ENCODE measurements around the gene HEXIM1. TPM values are rescaled to one million over a fixed set of nuclear protein-coding genes. Genes with fewer than 3 reads are reported as not detected.

The HEXIM1 gene
- total RNA-seq, 2 experiments from 2014 or later = 50.5 to 50.9 TPM

- Mint-ChIP-seq H3K9me3 (no peaks in the 10 kb centered on the region), H3K27me3 (no peaks in the 10 kb centered on the region), H3K36me3 (ENCODE audit: low read depth) (no peaks in the 10 kb centered on the region), H3K4me3 (no peak overlapping the region), H3K27ac (no peak overlapping the region), H3K4me1 (ENCODE audit: low read depth) (no peaks in the 10 kb centered on the region)
- H3K4me3 ChIP-seq (ENCODE audit: low read length) = no peak overlapping the region
- H3K36me3 ChIP-seq (ENCODE audit: insufficient read depth, low read length) = no peaks in the 10 kb centered on the region
- TF ChIP-seq, protein P1, sequence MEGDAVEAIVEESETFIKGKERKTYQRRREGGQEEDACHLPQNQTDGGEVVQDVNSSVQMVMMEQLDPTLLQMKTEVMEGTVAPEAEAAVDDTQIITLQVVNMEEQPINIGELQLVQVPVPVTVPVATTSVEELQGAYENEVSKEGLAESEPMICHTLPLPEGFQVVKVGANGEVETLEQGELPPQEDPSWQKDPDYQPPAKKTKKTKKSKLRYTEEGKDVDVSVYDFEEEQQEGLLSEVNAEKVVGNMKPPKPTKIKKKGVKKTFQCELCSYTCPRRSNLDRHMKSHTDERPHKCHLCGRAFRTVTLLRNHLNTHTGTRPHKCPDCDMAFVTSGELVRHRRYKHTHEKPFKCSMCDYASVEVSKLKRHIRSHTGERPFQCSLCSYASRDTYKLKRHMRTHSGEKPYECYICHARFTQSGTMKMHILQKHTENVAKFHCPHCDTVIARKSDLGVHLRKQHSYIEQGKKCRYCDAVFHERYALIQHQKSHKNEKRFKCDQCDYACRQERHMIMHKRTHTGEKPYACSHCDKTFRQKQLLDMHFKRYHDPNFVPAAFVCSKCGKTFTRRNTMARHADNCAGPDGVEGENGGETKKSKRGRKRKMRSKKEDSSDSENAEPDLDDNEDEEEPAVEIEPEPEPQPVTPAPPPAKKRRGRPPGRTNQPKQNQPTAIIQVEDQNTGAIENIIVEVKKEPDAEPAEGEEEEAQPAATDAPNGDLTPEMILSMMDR (IDR thresholded peaks at IDR 0.05) = no peak
- ChIA-PET POLR2A (no interaction called here), CTCF (interaction anchor here (1.9 kb wide), 1 partner anchor 15 kb away, joined by 6 read pairs; the partner anchor contains the start of gene ACBD4)
- no peaks in the 10 kb centered on the region for H3K27me3 ChIP-seq (ENCODE audit: control insufficient read depth in 1 of 2, insufficient read depth in 2 of 2, low read length in 2 of 2)
- no peak for DNase-seq
- ATAC-seq (ENCODE audit: poor library complexity) = no peak
- H3K9me3 ChIP-seq (ENCODE audit: control insufficient read depth in 1 of 2, insufficient read depth in 1 of 2, low read length in 2 of 2) = no peaks in the 10 kb centered on the region
- intact Hi-C loops (cut with DNase I, micrococcal nuclease) = no loop called here
- peaks cover 10% of the 10 kb centered on the region for H3K4me1 ChIP-seq (ENCODE audit: insufficient read depth, low read length)
- H3K27ac ChIP-seq (ENCODE audit: low read depth in 1 of 2, low read length in 2 of 2) = no peak overlapping the region
These were observed 27.7 kb upstream of the HEXIM1 start for GRCh38 chr17:45120558-45120957.

GRCh38 chr17:45121055-45121454 lies 27.2 kb upstream of the HEXIM1 start:
- no peak for ATAC-seq (ENCODE audit: poor library complexity)

GRCh38 chr17:45123076-45123770 lies 25.1 kb upstream of the HEXIM1 start:
- intact Hi-C loops (cut with DNase I, micrococcal nuclease) = no loop called here
- DNase-seq (no peak), ATAC-seq (ENCODE audit: poor library complexity) (no peak)
- no peak overlapping the region for H3K27ac Mint-ChIP-seq
- H3K27ac ChIP-seq (ENCODE audit: low read depth in 1 of 2, low read length in 2 of 2) = no peak overlapping the region
- no peak overlapping the region for H3K4me3 ChIP-seq (ENCODE audit: low read length)
- no peak overlapping the region for H3K4me3 Mint-ChIP-seq
- H3K9me3 Mint-ChIP-seq = no peaks in the 10 kb centered on the region
- H3K27me3 ChIP-seq (ENCODE audit: control insufficient read depth in 1 of 2, insufficient read depth in 2 of 2, low read length in 2 of 2) = no peaks in the 10 kb centered on the region
- TF ChIP-seq, protein P1 (IDR thresholded peaks at IDR 0.05) = no peak
- ChIA-PET POLR2A (no interaction called here), CTCF (no interaction called here)
- H3K27me3 Mint-ChIP-seq = no peaks in the 10 kb centered on the region
- no peaks in the 10 kb centered on the region for H3K36me3 Mint-ChIP-seq (ENCODE audit: low read depth)
- peaks cover 10% of the 10 kb centered on the region for H3K4me1 ChIP-seq (ENCODE audit: insufficient read depth, low read length)
- no peaks in the 10 kb centered on the region for H3K9me3 ChIP-seq (ENCODE audit: control insufficient read depth in 1 of 2, insufficient read depth in 1 of 2, low read length in 2 of 2)
- H3K4me1 Mint-ChIP-seq (ENCODE audit: low read depth) = no peaks in the 10 kb centered on the region
- no peaks in the 10 kb centered on the region for H3K36me3 ChIP-seq (ENCODE audit: insufficient read depth, low read length)

More at GRCh38 chr17:45121055-45121454, 27.2 kb upstream of the HEXIM1 start:
- H3K27me3 Mint-ChIP-seq = no peaks in the 10 kb centered on the region
- no peaks in the 10 kb centered on the region for H3K27me3 ChIP-seq (ENCODE audit: control insufficient read depth in 1 of 2, insufficient read depth in 2 of 2, low read length in 2 of 2)
- no peak overlapping the region for H3K4me3 ChIP-seq (ENCODE audit: low read length)
- TF ChIP-seq, protein P1 (IDR thresholded peaks at IDR 0.05) = no peak
- ChIA-PET CTCF (no interaction called here), POLR2A (no interaction called here)
- no peak for DNase-seq
- no peaks in the 10 kb centered on the region for H3K4me1 Mint-ChIP-seq (ENCODE audit: low read depth)
- no peaks in the 10 kb centered on the region for H3K36me3 Mint-ChIP-seq (ENCODE audit: low read depth)
- intact Hi-C loops (cut with DNase I, micrococcal nuclease) = no loop called here
- H3K27ac Mint-ChIP-seq = no peak overlapping the region
- no peaks in the 10 kb centered on the region for H3K36me3 ChIP-seq (ENCODE audit: insufficient read depth, low read length)
- H3K4me3 Mint-ChIP-seq = no peak overlapping the region
- no peaks in the 10 kb centered on the region for H3K9me3 ChIP-seq (ENCODE audit: control insufficient read depth in 1 of 2, insufficient read depth in 1 of 2, low read length in 2 of 2)
- H3K4me1 ChIP-seq (ENCODE audit: insufficient read depth, low read length) = peaks cover 10% of the 10 kb centered on the region
- H3K9me3 Mint-ChIP-seq = no peaks in the 10 kb centered on the region
- no peak overlapping the region for H3K27ac ChIP-seq (ENCODE audit: low read depth in 1 of 2, low read length in 2 of 2)

Measured in CD4-positive, alpha-beta T cell (primary cell).